Smooth muscle cell of trachea (primary cell): ENCODE results near the gene DAZAP1. TPM values are rescaled to one million over a fixed set of nuclear protein-coding genes. Genes with fewer than 3 reads are reported as not detected.

Experiments used
- total RNA-seq: library from RNA; depleted of rRNA; stranded (reverse); fragments of >200 nt; gene quantifications from 2 replicates; pipeline ENCODE4 v1.2.1, GENCODE V29; 2014

The DAZAP1 gene
- total RNA-seq: 50.4 and 60.5 TPM in 2 replicates

GRCh38 chr19:1407528-1408299, at the start of gene DAZAP1:
Gene DAZAP1, plus strand, starts transcription at chr19:1407586. Its CDS starts 188 bp downstream, at chr19:1407774.

GRCh38 chr19:1383312-1384084, 23.9 kb upstream of the DAZAP1 start, which contains the start of gene NDUFS7:
Gene NDUFS7, plus strand, starts transcription at chr19:1383907. Its CDS starts 20 bp downstream, at chr19:1383927.

GRCh38 chr19:1401138-1401888, 6.1 kb upstream of the DAZAP1 start, which contains the start of gene GAMT:
Gene GAMT, minus strand, starts transcription at chr19:1401542. Its CDS starts 66 bp downstream, at chr19:1401476.

GRCh38 chr19:1438035-1438932, 30.9 kb downstream of the DAZAP1 start, which contains the start of gene RPS15:
Gene RPS15, plus strand, starts transcription at chr19:1438396. Its CDS starts 30 bp downstream, at chr19:1438426.

GRCh38 chr19:1449467-1450442, 42.4 kb downstream of the DAZAP1 start, which contains the start of gene APC2:
Gene APC2, plus strand, starts transcription at chr19:1450121. Its CDS starts 2,881 bp downstream, at chr19:1453002.

GRCh38 chr19:1478934-1479707, 71.7 kb downstream of the DAZAP1 start, which contains the start of gene C19orf25:
Gene C19orf25, minus strand, starts transcription at chr19:1479215. Its CDS starts 312 bp downstream, at chr19:1478903.

Other genes with a start within 250 kb of the DAZAP1 start
- gene SBNO2, start 233.3 kb upstream of the DAZAP1 start, total RNA-seq: 36.8 and 60.2 TPM in 2 replicates
- 79.3 and 109 TPM in 2 replicates for gene STK11, start 201.8 kb upstream of the DAZAP1 start, total RNA-seq
- gene CBARP, start 169.6 kb upstream of the DAZAP1 start, total RNA-seq: 1.6 and 5.3 TPM in 2 replicates
- 26.8 and 51.5 TPM in 2 replicates for gene ATP5F1D, start 165.8 kb upstream of the DAZAP1 start, total RNA-seq
- 24.9 and 33.2 TPM in 2 replicates for gene MIDN, start 159.0 kb upstream of the DAZAP1 start, total RNA-seq
- 98.2 and 370 TPM in 2 replicates for gene CIRBP, start 138.3 kb upstream of the DAZAP1 start, total RNA-seq
- gene FAM174C, start 132.1 kb upstream of the DAZAP1 start, total RNA-seq: 29.7 and 45.3 TPM in 2 replicates
- not detected in 2 replicates for gene EFNA2, start 121.7 kb upstream of the DAZAP1 start, total RNA-seq
- gene NDUFS7, start 23.7 kb upstream of the DAZAP1 start, total RNA-seq: 63.7 and 92.6 TPM in 2 replicates
- gene GAMT, start 6.0 kb upstream of the DAZAP1 start, total RNA-seq: 33.7 and 61.5 TPM in 2 replicates
- gene RPS15, start 30.8 kb downstream of the DAZAP1 start, total RNA-seq: 434 and 768 TPM in 2 replicates
- 0.29 and 0.83 TPM in 2 replicates for gene APC2, start 42.5 kb downstream of the DAZAP1 start, total RNA-seq
- gene C19orf25, start 71.6 kb downstream of the DAZAP1 start, total RNA-seq: 30.8 and 41.5 TPM in 2 replicates
- gene PCSK4, start 82.8 kb downstream of the DAZAP1 start, total RNA-seq: 1.5 and 4.0 TPM in 2 replicates
- gene REEP6, start 83.6 kb downstream of the DAZAP1 start, total RNA-seq: 0.87 and 4.6 TPM in 2 replicates
- 5.7 and 11.7 TPM in 2 replicates for gene ADAMTSL5, start 105.4 kb downstream of the DAZAP1 start, total RNA-seq
- gene PLK5, start 116.5 kb downstream of the DAZAP1 start, total RNA-seq: 0.17 TPM in 1 of 2 replicates, not detected in the other
- gene MEX3D, start 160.7 kb downstream of the DAZAP1 start, total RNA-seq: 30.5 and 80.6 TPM in 2 replicates
- gene MBD3, start 185.3 kb downstream of the DAZAP1 start, total RNA-seq: 92.6 and 107 TPM in 2 replicates
- gene UQCR11, start 197.9 kb downstream of the DAZAP1 start, total RNA-seq: 59.3 and 98.6 TPM in 2 replicates
- 81.0 and 88.7 TPM in 2 replicates for gene TCF3, start 245.0 kb downstream of the DAZAP1 start, total RNA-seq